SK-N-MC (cell line): ENCODE data around the gene PDK3.

ENCODE experiments used
- EZH2 ChIP-seq: fragments of 200-600 bp; sonication (generic); IDR thresholded peaks from one replicate; pipeline ENCODE4 v1.6.1; 2017; ENCODE audit warnings: antibody characterized with exemption
- FOXP2 ChIP-seq: optimal IDR thresholded peaks from 2 replicates; pipeline ENCODE3; 2011; ENCODE audit warnings: mild to moderate bottlenecking, moderate library complexity; ENCODE audit not compliant: insufficient read depth; ENCODE audit errors: extremely low read length, control extremely low read depth
- POLR2AphosphoS5 ChIP-seq: IDR thresholded peaks from 2 replicates; pipeline ENCODE4 v1.6.1; 2012; ENCODE audit warnings: mild to moderate bottlenecking, low read depth, low read length, borderline replicate concordance

GRCh38 chrX:24547961-24548360 is 82.9 kb downstream of the PDK3 start:
- no peak for TF ChIP-seq POLR2AphosphoS5
- no peak for TF ChIP-seq FOXP2
- TF ChIP-seq EZH2: no peak
